Lower leg skin (tissue), 3 donors: Measurements from ENCODE around the gene RDM1.

Experiments used
- CTCF ChIP-seq, 3 donors: fragments of 450-650 bp; IDR thresholded peaks; one replicate each; pipeline ENCODE4 v1.5.1; 2016; ENCODE audit warnings: antibody characterized with exemption in 3 of 3, mild to moderate bottlenecking in 3 of 3, moderate library complexity in 2 of 3
- POLR2A ChIP-seq, 2 donors: fragments of 450-650 bp; IDR thresholded peaks; one replicate each; pipeline ENCODE4 v1.6.1; 2016 to 2017; ENCODE audit warnings: antibody characterized with exemption in 2 of 2, mild to moderate bottlenecking in 1 of 2, moderate library complexity in 1 of 2

GRCh38 chr17:35944151-35944550, 13.6 kb upstream of the RDM1 start:
- TF ChIP-seq CTCF (IDR thresholded peaks at IDR 0.05): no peak
- TF ChIP-seq POLR2A (IDR thresholded peaks at IDR 0.05): no peak
